Stimulated activated CD8-positive, alpha-beta memory T cell treated with anti-CD3 and anti-CD28 coated beads, Interleukin-7, amount 100 ng/mL, for 1 hour (primary cell): ENCODE results near the gene MPDU1.
"Not testable (repeated sequence)": the region's sequence is repeated elsewhere in the genome, so short reads cannot be mapped to it uniquely, and the experiment has no call there.

Source experiments
- DNase-seq, 2 donors: peaks; one replicate each; pipeline ENCODE4 v3.0.0-alpha.2; 2020; ENCODE audit warnings: low read depth in 2 of 2

The MPDU1 gene

GRCh38 chr17:7614425-7615264 lies 31.0 kb downstream of the MPDU1 start, which contains the start of gene FXR2:
TSS of gene FXR2 (minus strand) at chr17:7614897. CDS start at chr17:7614532, 365 bp downstream.
- peak; percentile 94 to 97 for DNase-seq

- no peak for DNase-seq
Observed at GRCh38 chr17:7615265-7615747, 31.7 kb downstream of the MPDU1 start.

GRCh38 chr17:7618608-7619007 lies 35.0 kb downstream of the MPDU1 start:
- DNase-seq, result no peak

- no peak for DNase-seq
Observed at GRCh38 chr17:7620835-7621234, 37.2 kb downstream of the MPDU1 start.

- DNase-seq, result no peak
Observed at GRCh38 chr17:7623661-7624060, 40.0 kb downstream of the MPDU1 start.

- DNase-seq, result not testable (repeated sequence)
Observed at GRCh38 chr17:7625749-7626148, 42.1 kb downstream of the MPDU1 start.

- DNase-seq, result no peak
Observed at GRCh38 chr17:7626307-7626706, 42.7 kb downstream of the MPDU1 start.

- no peak for DNase-seq
Observed at GRCh38 chr17:7626956-7627249, 43.3 kb downstream of the MPDU1 start.

- DNase-seq, result peak; percentile 70
Observed at GRCh38 chr17:7627250-7628121, 43.8 kb downstream of the MPDU1 start, which contains the start of gene SAT2. TSS of gene SAT2 (minus strand) at chr17:7627821. CDS start at chr17:7627635, 186 bp downstream.

GRCh38 chr17:7629939-7630571 lies 46.4 kb downstream of the MPDU1 start, which contains the start of gene SHBG:
TSS of gene SHBG (plus strand) at chr17:7630135. CDS start at chr17:7630173, 38 bp downstream.
- no peak for DNase-seq

GRCh38 chr17:7631398-7632380 lies 48.0 kb downstream of the MPDU1 start:
- no peak for DNase-seq

- no peak for DNase-seq
Observed at GRCh38 chr17:7632492-7632894, 48.8 kb downstream of the MPDU1 start.

GRCh38 chr17:7633093-7633492 lies 49.4 kb downstream of the MPDU1 start:
- no peak for DNase-seq

- DNase-seq, result no peak
Observed at GRCh38 chr17:7634384-7634783, 50.7 kb downstream of the MPDU1 start.

- DNase-seq, result no peak
Observed at GRCh38 chr17:7636163-7636562, 52.5 kb downstream of the MPDU1 start.
